Brain microvascular endothelial cell (primary cell): ENCODE results near the gene NT5DC3.

ENCODE experiments used
- DNase-seq: peaks from one replicate; pipeline ENCODE4 v3.0.0-alpha.2; 2020
- H3K27ac ChIP-seq: fragments of 250-450 bp; sonication (Bioruptor Pico); 2 replicates; pipeline ENCODE4 v1.5.1; 2020; ENCODE audit warnings: mild to moderate bottlenecking, moderate library complexity
- H3K27me3 ChIP-seq: fragments of 250-450 bp; sonication (Bioruptor Pico); replicated peaks from 2 replicates; pipeline ENCODE4 v1.5.1; 2020; ENCODE audit warnings: mild to moderate bottlenecking
- H3K36me3 ChIP-seq: fragments of 250-450 bp; sonication (Bioruptor Pico); replicated peaks from 2 replicates; pipeline ENCODE4 v1.5.1; 2020; ENCODE audit warnings: mild to moderate bottlenecking
- H3K4me3 ChIP-seq: 2 replicates; pipeline ENCODE4 v1.5.1; 2011; ENCODE audit warnings: low read depth, mild to moderate bottlenecking, control low read depth, low read length, moderate library complexity
- in situ Hi-C: cut with HindIII; loops from 2 replicates; pipeline ENCODE4 v1.10.0; 2017; ENCODE audit warnings: low sequenced_read_pairs, low pct_ligation_motif_present
- TF ChIP-seq, protein P1 (sequence below): IDR thresholded peaks from 2 replicates; pipeline ENCODE4 v1.5.1; 2011; ENCODE audit warnings: low read depth, mild to moderate bottlenecking, moderate library complexity, low read length, control low read depth, inconsistent platforms; ENCODE audit errors: missing control alignments

The NT5DC3 gene

DNA sequence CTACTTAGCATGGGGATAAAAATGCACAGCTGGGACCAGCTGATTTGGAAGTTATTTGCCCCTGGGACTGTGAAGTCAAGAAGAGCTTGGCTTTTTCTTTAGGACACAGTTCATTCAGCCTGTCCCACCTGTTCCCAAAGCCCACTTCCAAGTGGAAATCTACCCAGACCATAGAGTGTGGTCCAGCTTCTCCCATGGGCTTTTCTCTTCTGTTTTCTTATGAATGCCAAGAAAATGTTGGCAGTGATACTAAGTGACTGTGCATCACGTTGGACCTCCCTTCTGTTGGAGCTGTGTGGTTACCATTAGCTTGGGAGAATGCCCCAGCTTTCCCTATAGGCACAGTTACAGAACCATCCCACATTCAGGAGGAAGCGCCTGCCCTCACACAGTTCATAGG is 89.4 kb downstream of the NT5DC3 start:
- TF ChIP-seq, protein P1, sequence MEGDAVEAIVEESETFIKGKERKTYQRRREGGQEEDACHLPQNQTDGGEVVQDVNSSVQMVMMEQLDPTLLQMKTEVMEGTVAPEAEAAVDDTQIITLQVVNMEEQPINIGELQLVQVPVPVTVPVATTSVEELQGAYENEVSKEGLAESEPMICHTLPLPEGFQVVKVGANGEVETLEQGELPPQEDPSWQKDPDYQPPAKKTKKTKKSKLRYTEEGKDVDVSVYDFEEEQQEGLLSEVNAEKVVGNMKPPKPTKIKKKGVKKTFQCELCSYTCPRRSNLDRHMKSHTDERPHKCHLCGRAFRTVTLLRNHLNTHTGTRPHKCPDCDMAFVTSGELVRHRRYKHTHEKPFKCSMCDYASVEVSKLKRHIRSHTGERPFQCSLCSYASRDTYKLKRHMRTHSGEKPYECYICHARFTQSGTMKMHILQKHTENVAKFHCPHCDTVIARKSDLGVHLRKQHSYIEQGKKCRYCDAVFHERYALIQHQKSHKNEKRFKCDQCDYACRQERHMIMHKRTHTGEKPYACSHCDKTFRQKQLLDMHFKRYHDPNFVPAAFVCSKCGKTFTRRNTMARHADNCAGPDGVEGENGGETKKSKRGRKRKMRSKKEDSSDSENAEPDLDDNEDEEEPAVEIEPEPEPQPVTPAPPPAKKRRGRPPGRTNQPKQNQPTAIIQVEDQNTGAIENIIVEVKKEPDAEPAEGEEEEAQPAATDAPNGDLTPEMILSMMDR: no peak
- Histone ChIP-seq H3K4me3 (no peak overlapping the region), H3K36me3 (no peaks in the 10 kb centered on the region), H3K27me3 (no peaks in the 10 kb centered on the region), H3K27ac (no peak overlapping the region)
- in situ Hi-C loops: no loop called here
- DNase-seq: no peak

DNA sequence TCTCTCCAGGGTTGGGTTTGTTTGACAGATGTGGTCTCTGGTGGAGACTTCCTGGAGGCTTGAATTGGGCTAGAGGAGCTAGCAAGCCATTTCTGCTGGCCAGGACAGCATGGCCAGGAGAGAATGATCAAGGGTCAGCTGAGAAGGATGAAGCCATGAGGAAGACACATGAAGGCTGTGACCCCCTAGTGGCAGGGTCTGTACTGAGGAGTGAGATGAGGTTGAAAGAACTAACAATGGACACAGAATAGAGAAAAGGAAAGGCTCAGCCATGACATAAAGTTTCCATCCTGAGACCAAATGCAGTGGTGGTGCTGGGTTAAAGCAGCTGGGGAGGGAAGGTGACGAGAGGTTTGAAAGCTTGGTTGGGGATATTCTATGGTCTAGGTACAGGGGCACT is 89.9 kb downstream of the NT5DC3 start:
- H3K27ac ChIP-seq: no peak overlapping the region
- in situ Hi-C loops: no loop called here
- H3K4me3 ChIP-seq: no peak overlapping the region
- no peaks in the 10 kb centered on the region for H3K36me3 ChIP-seq
- H3K27me3 ChIP-seq: no peaks in the 10 kb centered on the region
- no peak for DNase-seq
- TF ChIP-seq, protein P1: peak; percentile 45

DNA sequence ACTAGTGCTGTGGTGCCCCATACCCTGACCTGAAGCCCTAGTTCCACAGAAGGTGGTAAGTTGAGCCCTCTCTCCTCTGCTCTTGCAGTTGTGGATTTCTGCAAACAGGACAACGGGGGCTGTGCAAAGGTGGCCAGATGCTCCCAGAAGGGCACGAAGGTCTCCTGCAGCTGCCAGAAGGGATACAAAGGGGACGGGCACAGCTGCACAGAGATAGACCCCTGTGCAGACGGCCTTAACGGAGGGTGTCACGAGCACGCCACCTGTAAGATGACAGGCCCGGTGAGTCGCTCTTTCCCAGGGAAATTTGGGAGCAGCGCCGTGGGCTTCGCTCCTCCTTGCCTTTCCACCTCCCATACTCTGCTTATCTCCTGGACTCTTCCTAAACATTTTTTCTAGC is 92.2 kb downstream of the NT5DC3 start:
- Histone ChIP-seq H3K4me3 (no peak overlapping the region), H3K27me3 (no peaks in the 10 kb centered on the region), H3K27ac (no peak overlapping the region), H3K36me3 (no peaks in the 10 kb centered on the region)
- in situ Hi-C loops: no loop called here
- no peak for DNase-seq
- TF ChIP-seq, protein P1: no peak

DNA sequence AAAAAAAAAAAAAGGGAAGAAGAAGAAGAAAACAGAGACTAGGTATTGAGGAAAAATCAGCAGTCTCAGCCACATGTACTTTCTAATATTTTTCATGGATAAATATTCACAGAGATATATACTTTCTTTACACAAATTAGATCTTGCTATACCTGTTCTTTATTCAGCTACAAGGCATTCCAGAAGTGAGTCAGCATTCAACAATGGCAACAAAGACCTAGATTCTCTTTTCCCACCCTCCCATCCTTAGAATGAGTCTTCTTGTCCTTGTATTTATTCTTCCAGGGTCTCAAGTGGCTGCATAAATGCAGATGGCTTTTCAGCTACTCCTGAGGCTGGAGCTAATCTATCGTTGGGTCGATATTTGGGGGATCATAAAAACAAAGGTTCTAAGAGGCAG is 93.0 kb downstream of the NT5DC3 start:
- DNase-seq: no peak
- Histone ChIP-seq H3K27me3 (no peaks in the 10 kb centered on the region), H3K36me3 (no peaks in the 10 kb centered on the region), H3K4me3 (no peak overlapping the region), H3K27ac (no peak overlapping the region)
- TF ChIP-seq, protein P1: no peak
- in situ Hi-C loops: no loop called here

DNA sequence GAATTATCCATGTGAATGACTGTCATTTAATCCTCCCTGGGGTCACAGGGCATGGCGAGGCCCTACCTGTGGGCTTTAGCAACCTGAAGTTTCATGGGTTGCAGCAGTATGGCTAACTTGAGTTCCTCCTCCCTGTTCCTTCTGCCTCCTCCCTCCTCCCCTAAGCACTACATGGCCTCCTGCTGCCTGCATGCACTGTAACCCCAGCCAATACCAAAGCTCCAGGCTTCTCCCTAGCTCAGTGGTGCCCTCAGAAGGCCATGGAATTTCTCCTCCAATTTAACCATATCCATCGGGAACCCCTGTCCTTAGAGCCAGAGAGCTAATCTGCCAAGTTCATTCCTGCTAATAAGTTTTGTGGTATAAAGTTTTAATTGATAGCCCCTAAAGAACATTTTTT is 95.1 kb downstream of the NT5DC3 start:
- Histone ChIP-seq H3K27ac (no peak overlapping the region), H3K36me3 (no peaks in the 10 kb centered on the region), H3K27me3 (no peaks in the 10 kb centered on the region), H3K4me3 (no peak overlapping the region)
- in situ Hi-C loops: no loop called here
- TF ChIP-seq, protein P1: no peak
- no peak for DNase-seq

DNA sequence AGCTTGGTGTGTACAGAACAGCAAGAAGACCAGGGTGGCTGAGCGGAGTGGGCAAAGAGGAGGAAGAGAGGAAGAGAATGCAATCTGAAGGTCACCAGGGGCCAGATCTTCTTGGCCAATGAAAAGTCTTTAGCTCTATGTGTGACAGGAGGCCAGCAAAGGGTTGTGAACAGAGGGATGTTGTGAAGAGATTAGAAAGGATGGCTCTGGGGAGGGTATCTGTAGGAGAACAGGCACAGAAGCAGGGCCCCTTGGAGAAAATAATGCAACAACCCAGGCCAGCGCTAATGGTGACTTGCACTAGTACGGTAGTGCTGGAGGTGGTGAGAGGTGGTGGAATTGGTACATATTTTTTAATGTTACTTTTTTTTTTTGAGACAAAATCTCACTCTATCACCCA is 97.2 kb downstream of the NT5DC3 start:
- Histone ChIP-seq H3K4me3 (no peak overlapping the region), H3K36me3 (no peaks in the 10 kb centered on the region), H3K27ac (no peak overlapping the region), H3K27me3 (no peaks in the 10 kb centered on the region)
- in situ Hi-C loops: no loop called here
- TF ChIP-seq, protein P1: no peak
- DNase-seq: no peak
